GM19395 (cell line): ENCODE measurements around the gene GALNT1.
A peak's percentile ranks its signal among the peaks of the same experiment; 100 is the strongest.
"Not testable (repeated sequence)": the region's sequence is repeated elsewhere in the genome, so short reads cannot be mapped to it uniquely, and the experiment has no call there.

Experiments used
- ATAC-seq: cut with Tn5 transposase; IDR thresholded peaks from one replicate; pipeline ENCODE4 v1.9.1; 2021; ENCODE audit warnings: mild to moderate bottlenecking, moderate library complexity; ENCODE audit not compliant: unreplicated experiment

GALNT1 gene

GRCh38 chr18:35581546-35581897, at the start of gene GALNT1:
Gene GALNT1, plus strand, starts transcription at chr18:35581740. Its CDS starts 72,923 bp downstream, at chr18:35654663.
- ATAC-seq: no peak

- ATAC-seq: no peak
Observed at GRCh38 chr18:35533916-35534405, 47.6 kb upstream of the GALNT1 start.

- ATAC-seq: no peak
Observed at GRCh38 chr18:35535297-35535696, 46.2 kb upstream of the GALNT1 start.

- ATAC-seq: no peak
Observed at GRCh38 chr18:35542356-35542755, 39.2 kb upstream of the GALNT1 start.

- ATAC-seq: no peak
Observed at GRCh38 chr18:35547008-35547605, 34.4 kb upstream of the GALNT1 start.

GRCh38 chr18:35549564-35549963, 32.0 kb upstream of the GALNT1 start:
- no peak for ATAC-seq

GRCh38 chr18:35553300-35553699, 28.2 kb upstream of the GALNT1 start:
- ATAC-seq: no peak

GRCh38 chr18:35555538-35555937, 26.0 kb upstream of the GALNT1 start:
- not testable (repeated sequence) for ATAC-seq

GRCh38 chr18:35559867-35560266, 21.7 kb upstream of the GALNT1 start:
- no peak for ATAC-seq

GRCh38 chr18:35564795-35565453, 16.6 kb upstream of the GALNT1 start:
- ATAC-seq: peak; percentile 94

- no peak for ATAC-seq
Observed at GRCh38 chr18:35566019-35566418, 15.5 kb upstream of the GALNT1 start.

- no peak for ATAC-seq
Observed at GRCh38 chr18:35570182-35570581, 11.4 kb upstream of the GALNT1 start.

- ATAC-seq: no peak
Observed at GRCh38 chr18:35571138-35571537, 10.4 kb upstream of the GALNT1 start.

- ATAC-seq: no peak
Observed at GRCh38 chr18:35572644-35573043, 8.9 kb upstream of the GALNT1 start.

- ATAC-seq: peak; percentile 39
Observed at GRCh38 chr18:35573531-35573930, 8.0 kb upstream of the GALNT1 start.

- not testable (repeated sequence) for ATAC-seq
Observed at GRCh38 chr18:35576240-35576845, 5.2 kb upstream of the GALNT1 start.

GRCh38 chr18:35577045-35577848, 4.3 kb upstream of the GALNT1 start:
- peak; percentile 75 for ATAC-seq

GRCh38 chr18:35578481-35578880, 3.1 kb upstream of the GALNT1 start:
- ATAC-seq: no peak

GRCh38 chr18:35578936-35579335, 2.6 kb upstream of the GALNT1 start:
- no peak for ATAC-seq

GRCh38 chr18:35580701-35581539, 620 bp upstream of the GALNT1 start:
- ATAC-seq: peak; percentile 41
